GM23248 (cell line): Measurements from ENCODE around the gene TATDN3.

Experiments
- EZH2 ChIP-seq: fragments of 200-600 bp; sonication (generic); IDR thresholded peaks from 2 replicates; pipeline ENCODE4 v1.6.1; 2018; ENCODE audit warnings: antibody characterized with exemption, mild to moderate bottlenecking; ENCODE audit not compliant: insufficient read depth, poor library complexity, severe bottlenecking
- EZH2phosphoT487 ChIP-seq: fragments of 200-600 bp; sonication (generic); IDR thresholded peaks from 2 replicates; pipeline ENCODE4 v1.6.1; 2018; ENCODE audit warnings: antibody characterized with exemption, moderate library complexity, mild to moderate bottlenecking, low read depth; ENCODE audit not compliant: insufficient read depth

DNA sequence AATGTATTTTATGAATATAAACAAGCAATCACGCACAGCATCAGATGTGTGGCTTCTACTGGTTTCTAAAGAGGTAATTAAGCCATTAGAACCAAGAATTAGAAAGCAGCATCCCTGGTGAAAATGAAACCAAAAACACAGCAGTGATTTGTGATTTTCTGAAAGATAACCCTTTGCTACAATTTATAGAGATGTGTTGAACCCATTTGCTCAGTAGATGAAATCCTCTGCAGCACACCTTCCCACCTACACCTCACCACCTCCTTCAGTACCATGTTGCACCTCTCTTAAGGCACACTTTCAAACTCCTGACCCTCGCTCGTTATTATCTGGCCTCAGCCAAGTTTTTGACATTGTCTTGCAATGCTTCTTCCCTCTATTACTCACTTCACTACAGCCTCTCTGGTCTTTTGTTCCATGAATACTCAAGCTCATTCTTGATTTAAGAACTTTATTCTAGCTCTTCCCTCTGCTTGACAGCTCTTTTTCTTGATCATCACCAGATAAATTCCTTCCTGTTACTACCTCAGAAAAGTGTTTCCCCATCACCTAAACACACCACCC is 38.7 kb upstream of the TATDN3 start:
- TF ChIP-seq EZH2 (no peak), EZH2phosphoT487 (no peak)
